ENCODE data around the gene TMCO4. TPM values are rescaled to one million over a fixed set of nuclear protein-coding genes. Genes with fewer than 3 reads are reported as not detected.
A peak's percentile ranks its signal among the peaks of the same experiment; 100 is the strongest.

Gene TMCO4
- total and polyA plus RNA-seq, 2 donors (not counting 3 experiments of a cell fraction or from before 2014, with no cell fraction given): 7.6 to 10.3 TPM

DNA sequence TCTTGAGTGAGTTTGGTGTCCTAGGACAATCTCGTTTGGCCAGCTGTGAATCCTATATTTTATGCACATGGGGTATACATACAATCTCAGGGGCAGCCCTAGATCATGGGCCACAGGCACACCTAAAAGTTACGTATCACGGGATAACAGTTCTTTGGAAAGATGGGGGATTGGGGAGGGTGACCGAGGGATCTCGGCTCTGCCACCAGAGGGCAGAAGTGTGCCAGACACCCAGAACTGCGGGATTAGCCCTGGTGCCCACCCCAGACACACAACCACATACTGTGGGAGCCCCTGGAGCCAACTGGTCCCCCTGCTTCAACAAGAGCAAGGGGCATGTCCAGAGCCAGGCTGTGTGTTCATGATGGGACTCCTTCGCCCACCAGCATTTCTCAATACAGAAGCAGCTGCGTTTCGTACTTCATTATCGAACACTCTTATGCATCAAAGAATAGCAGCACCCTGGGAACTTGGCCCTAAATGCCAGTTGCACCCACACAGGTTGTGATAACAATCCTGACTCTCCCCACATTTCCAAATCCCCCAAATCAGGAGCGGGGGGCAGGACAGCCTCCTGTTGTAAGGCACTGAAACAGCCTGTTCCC lies 37.4 kb downstream of the TMCO4 start:
- no peaks in the 10 kb centered on the region for H3K9me3 ChIP-seq (replicated peaks; ENCODE audit: control insufficient read depth, insufficient read depth, low read length)
- intact Hi-C loops (cut with micrococcal nuclease) (loop anchor here (1.0 kb wide), 6 partner anchors 47 to 390 kb away; partner anchors contain the start of gene OTUD3), dilution Hi-C loops (cut with MboI; ENCODE audit: extremely low pct_ligation_motif_present, low sequenced_read_pairs) (no loop called here)
- no peaks in the 10 kb centered on the region for H3K36me3 ChIP-seq (ENCODE audit: control insufficient read depth in 2 of 2, extremely low read depth in 1 of 2, insufficient read depth in 2 of 2, low read length in 2 of 2)
- POLR2A ChIA-PET: no interaction called here
- H3K4me2 ChIP-seq (ENCODE audit: insufficient read depth, low read length): no peak overlapping the region
- peaks cover 20% of the 10 kb centered on the region for H3K4me1 ChIP-seq (ENCODE audit: control insufficient read depth, extremely low read depth, insufficient read depth, low read length)
- no peak overlapping the region for H3K27ac ChIP-seq (ENCODE audit: insufficient read depth, low read depth, low read length)
- no peak overlapping the region for H2AFZ ChIP-seq (ENCODE audit: low read depth, low read length)
- DNase-seq (ENCODE audit: low read depth, low spot score): peak; percentile 50
- H3K79me2 ChIP-seq (ENCODE audit: control insufficient read depth, insufficient read depth, low read length): no peaks in the 10 kb centered on the region
- CTCF ChIA-PET: interaction anchor here (0.6 to 3.6 kb wide), 21 partner anchors 8 to 389 kb away, joined by 3 to 21 read pairs (median 5); partner anchors contain the start of gene OTUD3
- peak; percentile 81 for FAIRE-seq
- no peaks in the 10 kb centered on the region for H3K27me3 ChIP-seq (ENCODE audit: control insufficient read depth in 2 of 2, insufficient read depth in 2 of 2, low read length in 2 of 2)
- no TSS peak for BruUV-seq (replicated peaks)
- H3K9me1 ChIP-seq (replicated peaks; ENCODE audit: control insufficient read depth, extremely low read depth, insufficient read depth, low read length): no peaks in the 10 kb centered on the region
- no peak overlapping the region for H3K4me3 ChIP-seq (replicated peaks in 1 of 3; ENCODE audit: insufficient read depth in 1 of 3, low read depth in 1 of 3, low read length in 3 of 3)
- H3K9ac ChIP-seq (replicated peaks; ENCODE audit: extremely low read depth, insufficient read depth, low read length): no peak overlapping the region
- TF ChIP-seq POLR2AphosphoS5 (IDR thresholded peaks at IDR 0.05; ENCODE audit: insufficient read depth, low read depth, low read length) (no peak), POLR2A (IDR thresholded peaks at IDR 0.05; ENCODE audit: low read depth, low read length) (no peak), JUN (IDR thresholded peaks at IDR 0.05; ENCODE audit: borderline replicate concordance, insufficient read depth, insufficient read length, low read depth) (no peak)
- TF ChIP-seq, protein P1, sequence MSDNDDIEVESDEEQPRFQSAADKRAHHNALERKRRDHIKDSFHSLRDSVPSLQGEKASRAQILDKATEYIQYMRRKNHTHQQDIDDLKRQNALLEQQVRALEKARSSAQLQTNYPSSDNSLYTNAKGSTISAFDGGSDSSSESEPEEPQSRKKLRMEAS (IDR thresholded peaks at IDR 0.05; ENCODE audit: insufficient read depth, insufficient read length): no peak
- TF ChIP-seq, protein P2, sequence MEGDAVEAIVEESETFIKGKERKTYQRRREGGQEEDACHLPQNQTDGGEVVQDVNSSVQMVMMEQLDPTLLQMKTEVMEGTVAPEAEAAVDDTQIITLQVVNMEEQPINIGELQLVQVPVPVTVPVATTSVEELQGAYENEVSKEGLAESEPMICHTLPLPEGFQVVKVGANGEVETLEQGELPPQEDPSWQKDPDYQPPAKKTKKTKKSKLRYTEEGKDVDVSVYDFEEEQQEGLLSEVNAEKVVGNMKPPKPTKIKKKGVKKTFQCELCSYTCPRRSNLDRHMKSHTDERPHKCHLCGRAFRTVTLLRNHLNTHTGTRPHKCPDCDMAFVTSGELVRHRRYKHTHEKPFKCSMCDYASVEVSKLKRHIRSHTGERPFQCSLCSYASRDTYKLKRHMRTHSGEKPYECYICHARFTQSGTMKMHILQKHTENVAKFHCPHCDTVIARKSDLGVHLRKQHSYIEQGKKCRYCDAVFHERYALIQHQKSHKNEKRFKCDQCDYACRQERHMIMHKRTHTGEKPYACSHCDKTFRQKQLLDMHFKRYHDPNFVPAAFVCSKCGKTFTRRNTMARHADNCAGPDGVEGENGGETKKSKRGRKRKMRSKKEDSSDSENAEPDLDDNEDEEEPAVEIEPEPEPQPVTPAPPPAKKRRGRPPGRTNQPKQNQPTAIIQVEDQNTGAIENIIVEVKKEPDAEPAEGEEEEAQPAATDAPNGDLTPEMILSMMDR (IDR thresholded peaks at IDR 0.05; ENCODE audit: extremely low read depth in 1 of 2, insufficient read depth in 1 of 2, low read depth in 1 of 2, low read length in 2 of 2): peak; percentile 83 to 86
- H4K20me1 ChIP-seq (replicated peaks; ENCODE audit: control insufficient read depth, extremely low read depth, insufficient read depth, low read length): no peaks in the 10 kb centered on the region
